Hepatocyte (in vitro differentiated cells): ENCODE results near the gene SMC6. TPM values are rescaled to one million over a fixed set of nuclear protein-coding genes. Genes with fewer than 3 reads are reported as not detected.

ENCODE experiments used
- DNase-seq: peaks from one replicate; pipeline ENCODE4 v3.0.0-alpha.2; 2016; ENCODE audit warnings: low spot score
- H2AFZ ChIP-seq: fragments of 200-600 bp; sonication (generic); 2 replicates; pipeline ENCODE4 v1.6.0; 2016; ENCODE audit warnings: antibody characterized with exemption, mild to moderate bottlenecking
- H3K27ac ChIP-seq: fragments of 200-600 bp; sonication (generic); 2 replicates; pipeline ENCODE4 v1.5.1; 2016; ENCODE audit warnings: mild to moderate bottlenecking
- H3K27me3 ChIP-seq: fragments of 200-600 bp; sonication (generic); 2 replicates; pipeline ENCODE4 v1.6.1; 2016
- H3K36me3 ChIP-seq: fragments of 200-600 bp; sonication (generic); replicated peaks from 2 replicates; pipeline ENCODE4 v1.5.1; 2016; ENCODE audit warnings: low read depth; ENCODE audit not compliant: insufficient read depth
- H3K4me1 ChIP-seq: fragments of 200-600 bp; sonication (generic); 2 replicates; pipeline ENCODE4 v1.5.1; 2016; ENCODE audit warnings: mild to moderate bottlenecking, moderate library complexity; ENCODE audit not compliant: insufficient read depth
- H3K4me2 ChIP-seq: fragments of 200-600 bp; sonication (generic); 2 replicates; pipeline ENCODE4 v1.6.0; 2016
- H3K4me3 ChIP-seq: fragments of 200-600 bp; sonication (generic); 2 replicates; pipeline ENCODE4 v1.5.1; 2016; ENCODE audit warnings: mild to moderate bottlenecking
- H3K79me2 ChIP-seq: fragments of 200-600 bp; sonication (generic); 2 replicates; pipeline ENCODE4 v1.6.0; 2017; ENCODE audit warnings: mild to moderate bottlenecking
- H3K9me2 ChIP-seq: fragments of 200-600 bp; sonication (generic); replicated peaks from 2 replicates; pipeline ENCODE4 v1.6.0; 2017; ENCODE audit warnings: mild to moderate bottlenecking; ENCODE audit not compliant: insufficient read depth
- H3K9me3 ChIP-seq: fragments of 200-600 bp; sonication (generic); 2 replicates; pipeline ENCODE4 v1.5.1; 2016; ENCODE audit warnings: low read depth, mild to moderate bottlenecking
- H4K20me1 ChIP-seq: fragments of 200-600 bp; sonication (generic); 2 replicates; pipeline ENCODE4 v1.6.0; 2016; ENCODE audit warnings: mild to moderate bottlenecking; ENCODE audit not compliant: insufficient read depth, poor library complexity, severe bottlenecking
- EZH2 ChIP-seq: fragments of 200-600 bp; sonication (generic); IDR thresholded peaks from 2 replicates; pipeline ENCODE4 v1.6.1; 2016; ENCODE audit warnings: antibody characterized with exemption, mild to moderate bottlenecking, borderline replicate concordance
- EZH2phosphoT487 ChIP-seq: fragments of 200-600 bp; sonication (generic); IDR thresholded peaks from one replicate; pipeline ENCODE4 v1.6.1; 2018; ENCODE audit warnings: antibody characterized with exemption, mild to moderate bottlenecking, low read depth, moderate library complexity; ENCODE audit not compliant: unreplicated experiment, severe bottlenecking
- WGBS: methylation state at CpG from one replicate; pipeline ENCODE4 v1.1.6; 2016; ENCODE audit warnings: low lambda C conversion rate; ENCODE audit errors: missing lambda C conversion rate; 5-methylcytosine and 5-hydroxymethylcytosine counted together
- polyA plus RNA-seq: library from polyadenylated mRNA; unstranded; fragments of >200 nt; fragmentation: Nextera tagmentation; extraction: Ambion mirVana; gene quantifications from 2 replicates; pipeline ENCODE4 v1.2.1, GENCODE V29; 2016
- total RNA-seq: library from RNA; depleted of rRNA; stranded (reverse); fragments of >200 nt; gene quantifications from 2 replicates; pipeline ENCODE4 v1.2.3, GENCODE V29; 2014
- TF ChIP-seq, protein P1 (sequence below): fragments of 200-600 bp; sonication (generic); IDR thresholded peaks from 2 replicates; pipeline ENCODE4 v1.5.1; 2016; ENCODE audit warnings: antibody characterized with exemption, mild to moderate bottlenecking; ENCODE audit not compliant: poor library complexity

The SMC6 gene
- total and polyA plus RNA-seq, 2 experiments from 2014 or later = 8.9 to 13.4 TPM

DNA sequence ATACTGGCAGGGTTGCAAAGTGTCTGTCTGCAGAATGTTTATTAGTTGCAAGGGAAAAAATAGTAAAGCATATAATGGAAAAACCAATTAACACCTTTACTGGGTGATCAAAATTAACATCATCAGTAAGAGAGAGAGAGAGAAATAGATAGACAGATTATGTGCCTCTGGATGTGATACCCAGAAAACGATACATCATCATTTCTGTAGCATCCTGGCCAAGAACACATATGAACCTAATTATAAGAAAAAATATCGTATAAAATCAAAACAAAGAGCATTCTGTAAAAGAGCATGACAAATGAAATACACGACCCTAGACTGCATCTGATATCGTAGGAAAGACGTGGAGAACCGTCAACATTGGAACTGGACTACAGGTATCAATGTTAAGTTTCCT lies 64.6 kb downstream of the SMC6 start:
- H3K27me3 ChIP-seq = no peaks in the 10 kb centered on the region
- WGBS = 90% methylated on average over 6 of the region's 6 CpGs
- no peak overlapping the region for H3K4me2 ChIP-seq
- no peaks in the 10 kb centered on the region for H3K9me3 ChIP-seq
- no peak overlapping the region for H3K4me3 ChIP-seq
- no peaks in the 10 kb centered on the region for H4K20me1 ChIP-seq
- H3K36me3 ChIP-seq = no peaks in the 10 kb centered on the region
- no peak for TF ChIP-seq EZH2phosphoT487
- no peak for DNase-seq
- H3K27ac ChIP-seq = no peak overlapping the region
- H3K4me1 ChIP-seq = no peaks in the 10 kb centered on the region
- no peaks in the 10 kb centered on the region for H3K79me2 ChIP-seq
- H3K9me2 ChIP-seq = no peaks in the 10 kb centered on the region
- H2AFZ ChIP-seq = no peak overlapping the region

DNA sequence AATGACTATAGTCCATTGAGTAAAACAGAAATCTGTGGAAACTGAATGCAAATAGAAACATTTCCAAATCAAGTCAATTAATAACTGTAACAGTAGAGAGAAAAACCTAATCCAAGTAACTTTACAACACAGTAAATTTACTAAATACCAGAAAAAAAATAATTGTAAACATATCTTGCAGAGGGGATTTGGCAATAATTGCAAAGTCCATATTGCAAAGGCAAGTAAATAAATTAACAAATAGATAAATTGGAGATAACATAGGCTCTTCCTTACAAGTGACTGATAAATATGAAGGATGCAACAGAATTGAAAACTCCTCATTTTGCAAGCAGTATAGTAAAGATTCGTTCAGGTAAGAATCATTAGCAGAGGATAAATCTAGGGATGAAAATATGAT lies 65.0 kb downstream of the SMC6 start:
- Histone ChIP-seq H3K79me2 (no peaks in the 10 kb centered on the region), H4K20me1 (no peaks in the 10 kb centered on the region), H3K27me3 (no peaks in the 10 kb centered on the region), H3K4me2 (no peak overlapping the region), H3K4me1 (no peaks in the 10 kb centered on the region), H3K36me3 (no peaks in the 10 kb centered on the region), H2AFZ (no peak overlapping the region), H3K9me2 (no peaks in the 10 kb centered on the region), H3K27ac (no peak overlapping the region), H3K4me3 (no peak overlapping the region), H3K9me3 (no peaks in the 10 kb centered on the region)
- TF ChIP-seq EZH2 = no peak
- TF ChIP-seq, protein P1, sequence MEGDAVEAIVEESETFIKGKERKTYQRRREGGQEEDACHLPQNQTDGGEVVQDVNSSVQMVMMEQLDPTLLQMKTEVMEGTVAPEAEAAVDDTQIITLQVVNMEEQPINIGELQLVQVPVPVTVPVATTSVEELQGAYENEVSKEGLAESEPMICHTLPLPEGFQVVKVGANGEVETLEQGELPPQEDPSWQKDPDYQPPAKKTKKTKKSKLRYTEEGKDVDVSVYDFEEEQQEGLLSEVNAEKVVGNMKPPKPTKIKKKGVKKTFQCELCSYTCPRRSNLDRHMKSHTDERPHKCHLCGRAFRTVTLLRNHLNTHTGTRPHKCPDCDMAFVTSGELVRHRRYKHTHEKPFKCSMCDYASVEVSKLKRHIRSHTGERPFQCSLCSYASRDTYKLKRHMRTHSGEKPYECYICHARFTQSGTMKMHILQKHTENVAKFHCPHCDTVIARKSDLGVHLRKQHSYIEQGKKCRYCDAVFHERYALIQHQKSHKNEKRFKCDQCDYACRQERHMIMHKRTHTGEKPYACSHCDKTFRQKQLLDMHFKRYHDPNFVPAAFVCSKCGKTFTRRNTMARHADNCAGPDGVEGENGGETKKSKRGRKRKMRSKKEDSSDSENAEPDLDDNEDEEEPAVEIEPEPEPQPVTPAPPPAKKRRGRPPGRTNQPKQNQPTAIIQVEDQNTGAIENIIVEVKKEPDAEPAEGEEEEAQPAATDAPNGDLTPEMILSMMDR = no peak
- TF ChIP-seq EZH2phosphoT487 = no peak
- DNase-seq = no peak
- WGBS = 95% methylated on average over 1 of the region's 1 CpG

DNA sequence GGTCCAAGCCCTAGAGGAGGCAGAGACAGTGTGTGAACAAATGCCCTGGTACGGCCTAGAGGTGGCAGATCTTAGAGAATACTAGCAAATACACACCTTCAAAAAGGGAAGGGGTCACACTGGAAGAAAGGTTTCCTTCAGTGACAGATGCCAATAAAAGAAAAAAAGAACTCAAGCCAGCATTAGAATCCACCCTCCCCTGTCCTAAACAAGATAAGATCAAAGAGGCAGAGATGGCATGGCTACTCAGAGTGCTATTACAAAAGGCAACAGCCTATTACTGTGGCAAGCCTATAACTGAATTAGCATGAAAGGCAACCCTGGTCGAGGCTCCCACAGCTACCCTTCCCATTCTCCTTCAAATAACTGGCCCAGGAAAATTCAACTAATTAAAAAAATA lies 69.6 kb downstream of the SMC6 start:
- H3K27me3 ChIP-seq = no peaks in the 10 kb centered on the region
- DNase-seq = no peak
- no peaks in the 10 kb centered on the region for H4K20me1 ChIP-seq
- H3K9me3 ChIP-seq = no peaks in the 10 kb centered on the region
- H3K36me3 ChIP-seq = no peaks in the 10 kb centered on the region
- H2AFZ ChIP-seq = no peak overlapping the region
- 83% methylated on average over 2 of the region's 2 CpGs for WGBS
- no peak overlapping the region for H3K27ac ChIP-seq
- H3K9me2 ChIP-seq = no peaks in the 10 kb centered on the region
- no peaks in the 10 kb centered on the region for H3K4me1 ChIP-seq
- no peak overlapping the region for H3K4me3 ChIP-seq
- H3K4me2 ChIP-seq = no peak overlapping the region
- TF ChIP-seq, protein P1 = no peak
- no peak for TF ChIP-seq EZH2
- TF ChIP-seq EZH2phosphoT487 = no peak
- H3K79me2 ChIP-seq = no peaks in the 10 kb centered on the region

DNA sequence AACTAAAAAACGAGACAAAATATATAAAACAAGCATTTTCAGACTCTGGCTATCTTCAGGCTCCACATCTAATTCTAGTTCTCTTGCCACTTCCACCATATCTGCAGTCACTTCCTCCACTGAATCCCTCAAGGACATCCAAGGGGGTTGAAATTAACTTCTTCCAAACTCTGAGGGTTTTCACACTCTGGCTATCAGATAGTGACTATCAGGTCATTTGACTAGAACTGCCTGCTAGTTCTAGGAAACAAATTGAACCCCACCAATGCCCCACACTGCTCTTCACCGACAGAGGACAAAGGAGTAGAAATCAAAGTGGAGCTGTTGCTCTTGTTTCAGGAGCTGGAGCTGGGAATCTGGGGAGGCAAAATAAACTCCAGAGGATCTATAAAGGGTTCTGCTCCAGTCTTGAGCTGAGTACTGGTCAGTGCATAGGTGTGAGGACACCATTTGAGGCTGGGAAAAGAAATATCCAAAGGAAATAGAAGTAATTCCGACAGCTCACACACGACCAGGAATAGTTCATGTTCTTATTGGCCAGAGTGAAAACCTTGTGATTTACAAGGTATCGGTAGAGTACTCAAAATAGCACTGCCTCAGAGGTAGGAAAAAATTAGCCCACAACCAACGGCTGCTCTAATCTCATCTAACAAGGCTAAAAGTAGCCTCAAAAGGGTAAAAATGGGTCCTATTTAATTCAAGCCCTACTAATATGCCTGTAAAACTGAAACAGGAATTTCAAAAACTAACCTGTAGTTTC lies 71.3 kb downstream of the SMC6 start:
- Histone ChIP-seq H4K20me1 (no peaks in the 10 kb centered on the region), H3K4me2 (no peak overlapping the region), H3K9me2 (no peaks in the 10 kb centered on the region), H3K4me3 (no peak overlapping the region), H3K27ac (no peak overlapping the region), H3K27me3 (no peaks in the 10 kb centered on the region), H3K79me2 (no peaks in the 10 kb centered on the region), H3K36me3 (no peaks in the 10 kb centered on the region), H3K9me3 (no peaks in the 10 kb centered on the region), H3K4me1 (no peaks in the 10 kb centered on the region), H2AFZ (no peak overlapping the region)
- TF ChIP-seq EZH2 = no peak
- no peak for TF ChIP-seq EZH2phosphoT487
- TF ChIP-seq, protein P1 = no peak
- DNase-seq = no peak
- 83% methylated on average over 6 of the region's 6 CpGs for WGBS
